C4-2B (cell line): ENCODE results near the gene CHD5.
"Not testable (repeated sequence)": the region's sequence is repeated elsewhere in the genome, so short reads cannot be mapped to it uniquely, and the experiment has no call there.

Source experiments
- H3K27ac ChIP-seq: fragments of 450-650 bp; 2 replicates; pipeline ENCODE4 v1.5.1; 2017
- ZFX ChIP-seq: fragments of 450-650 bp; IDR thresholded peaks from 2 replicates; pipeline ENCODE4 v1.6.1; 2017
- TF ChIP-seq, protein P1 (sequence below): fragments of 450-650 bp; conservative IDR thresholded peaks from 2 replicates; pipeline ENCODE4 v1.5.1; 2017; ENCODE audit warnings: mild to moderate bottlenecking

The CHD5 gene

DNA sequence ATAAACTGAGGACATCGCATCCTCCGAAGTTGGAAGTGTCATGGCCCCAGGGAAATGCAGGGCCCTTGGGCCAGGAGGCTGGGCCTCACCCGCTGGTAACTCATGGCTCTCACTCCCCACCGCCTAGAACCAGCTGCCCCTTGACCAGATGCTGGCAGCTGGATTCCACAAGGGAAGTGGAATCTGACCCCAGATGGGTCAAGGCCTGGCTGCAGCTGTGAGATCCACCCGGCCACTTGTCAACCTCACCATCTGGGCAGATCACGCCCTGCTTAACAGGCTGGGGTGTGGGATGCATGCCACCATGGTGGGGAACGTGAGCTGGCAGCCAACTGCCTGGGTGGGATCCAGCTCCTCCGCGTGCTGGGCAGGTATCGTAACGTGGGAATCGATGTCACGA lies 108.9 kb downstream of the CHD5 start:
- TF ChIP-seq, protein P1, sequence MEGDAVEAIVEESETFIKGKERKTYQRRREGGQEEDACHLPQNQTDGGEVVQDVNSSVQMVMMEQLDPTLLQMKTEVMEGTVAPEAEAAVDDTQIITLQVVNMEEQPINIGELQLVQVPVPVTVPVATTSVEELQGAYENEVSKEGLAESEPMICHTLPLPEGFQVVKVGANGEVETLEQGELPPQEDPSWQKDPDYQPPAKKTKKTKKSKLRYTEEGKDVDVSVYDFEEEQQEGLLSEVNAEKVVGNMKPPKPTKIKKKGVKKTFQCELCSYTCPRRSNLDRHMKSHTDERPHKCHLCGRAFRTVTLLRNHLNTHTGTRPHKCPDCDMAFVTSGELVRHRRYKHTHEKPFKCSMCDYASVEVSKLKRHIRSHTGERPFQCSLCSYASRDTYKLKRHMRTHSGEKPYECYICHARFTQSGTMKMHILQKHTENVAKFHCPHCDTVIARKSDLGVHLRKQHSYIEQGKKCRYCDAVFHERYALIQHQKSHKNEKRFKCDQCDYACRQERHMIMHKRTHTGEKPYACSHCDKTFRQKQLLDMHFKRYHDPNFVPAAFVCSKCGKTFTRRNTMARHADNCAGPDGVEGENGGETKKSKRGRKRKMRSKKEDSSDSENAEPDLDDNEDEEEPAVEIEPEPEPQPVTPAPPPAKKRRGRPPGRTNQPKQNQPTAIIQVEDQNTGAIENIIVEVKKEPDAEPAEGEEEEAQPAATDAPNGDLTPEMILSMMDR, result no peak
- TF ChIP-seq ZFX, result no peak
- H3K27ac ChIP-seq, result no peak overlapping the region

DNA sequence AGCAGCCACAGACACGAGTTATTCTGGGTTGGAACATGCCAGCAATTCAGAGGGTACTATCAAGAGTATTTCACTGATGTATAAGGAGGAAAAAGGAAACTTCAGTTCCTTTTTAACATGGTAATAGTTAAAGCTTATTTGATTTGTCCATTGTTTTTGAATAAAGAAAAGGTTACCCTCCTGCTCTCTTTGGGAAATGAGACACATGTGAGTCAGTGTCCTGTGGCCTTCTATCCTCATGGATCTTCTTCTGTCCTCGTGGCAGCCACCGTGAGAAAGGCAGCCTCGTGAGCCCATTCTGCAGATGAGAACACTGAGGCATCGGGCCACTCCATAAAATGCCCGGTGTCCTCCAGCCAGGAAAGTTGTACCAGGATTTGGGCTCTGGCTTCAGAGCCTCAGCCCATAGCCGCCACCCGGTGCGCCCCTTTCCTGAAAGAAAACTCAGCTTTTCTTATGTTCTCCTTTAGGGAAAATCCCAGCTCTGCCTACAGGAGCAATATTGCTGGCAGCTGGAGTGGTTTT lies 109.6 kb downstream of the CHD5 start:
- TF ChIP-seq ZFX, result no peak
- TF ChIP-seq, protein P1, result no peak
- H3K27ac ChIP-seq, result no peak overlapping the region

DNA sequence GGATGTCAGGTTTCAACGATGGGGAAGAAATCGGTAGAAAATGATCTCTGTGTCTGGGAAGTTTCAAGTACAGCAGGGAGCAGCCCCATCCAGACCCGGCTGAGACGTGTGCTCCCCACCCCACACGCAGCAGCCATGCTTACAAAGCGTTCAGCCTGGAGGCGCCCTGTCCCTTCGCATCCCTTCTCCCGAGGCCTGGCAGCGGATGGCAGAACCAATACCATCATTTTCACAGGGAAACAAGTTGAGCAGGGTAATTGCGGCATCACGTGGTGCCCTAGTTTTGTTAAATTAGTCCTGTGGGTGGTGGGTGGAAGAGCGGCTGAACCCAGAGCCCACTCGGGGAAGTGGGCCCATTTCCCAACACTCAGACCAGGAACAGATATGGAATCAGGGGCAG lies 110.5 kb downstream of the CHD5 start:
- no peak for TF ChIP-seq ZFX
- TF ChIP-seq, protein P1, result no peak
- H3K27ac ChIP-seq, result no peak overlapping the region

DNA sequence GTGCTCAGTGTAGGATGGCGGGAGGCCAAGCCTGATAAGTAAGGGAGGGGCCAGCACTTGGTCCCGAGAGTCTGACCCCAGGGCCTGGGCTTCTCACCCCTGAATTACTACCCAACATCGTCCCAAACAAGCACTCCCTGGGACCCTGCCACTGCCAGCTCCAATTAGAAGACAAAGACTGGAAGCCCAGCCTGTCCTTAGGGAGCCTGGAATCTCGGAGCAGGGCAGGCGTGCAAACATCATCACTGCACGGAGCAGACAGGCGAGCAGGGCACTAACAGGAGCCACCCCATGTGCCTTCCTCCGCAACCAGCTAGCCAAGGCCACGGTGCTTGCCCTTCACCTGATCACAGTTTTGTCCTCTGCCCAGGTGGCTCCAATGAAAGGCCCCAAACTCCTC lies 111.2 kb downstream of the CHD5 start:
- no peak for TF ChIP-seq ZFX
- TF ChIP-seq, protein P1, result no peak
- H3K27ac ChIP-seq, result no peak overlapping the region

DNA sequence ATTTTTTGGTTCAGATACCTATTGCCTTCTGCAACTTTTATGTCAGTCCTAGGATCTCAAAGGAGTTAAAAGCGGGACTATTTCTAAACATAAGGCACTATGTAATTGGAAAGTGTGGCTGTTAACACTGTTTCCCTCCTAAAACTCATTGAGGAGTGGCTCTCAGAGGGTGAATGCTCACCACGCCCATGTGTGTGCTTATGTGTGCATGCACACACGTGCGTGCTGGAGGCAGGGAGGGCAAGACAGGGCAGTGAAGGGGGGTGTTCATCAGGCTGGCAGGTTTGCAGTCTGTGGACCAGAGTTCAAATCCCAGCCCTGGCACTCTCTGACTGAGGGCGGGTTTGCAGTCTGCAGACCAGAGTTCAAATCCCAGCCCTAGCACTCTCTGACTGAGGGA lies 112.0 kb downstream of the CHD5 start:
- H3K27ac ChIP-seq, result no peak overlapping the region
- TF ChIP-seq ZFX, result no peak
- TF ChIP-seq, protein P1, result no peak

DNA sequence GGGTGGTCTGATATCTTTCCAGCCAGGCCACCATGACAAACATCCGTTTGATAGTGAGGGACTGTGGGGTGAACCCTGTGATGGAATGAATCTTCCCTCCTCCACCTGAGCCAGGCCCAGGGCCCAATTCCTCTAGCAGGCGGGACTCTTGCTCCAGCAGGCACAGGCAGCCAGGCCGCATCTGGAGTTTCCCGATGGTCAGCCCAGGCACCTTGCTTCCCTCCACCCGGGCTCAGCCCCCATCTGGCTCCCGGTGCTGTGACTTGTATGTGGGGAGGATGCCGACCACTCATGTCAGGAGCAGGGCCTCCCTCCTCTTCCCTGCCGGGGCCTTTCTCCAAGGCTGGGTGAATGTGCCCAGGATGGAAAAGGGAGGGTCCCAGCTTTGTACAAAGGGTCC lies 113.4 kb downstream of the CHD5 start:
- H3K27ac ChIP-seq, result no peak overlapping the region
- TF ChIP-seq, protein P1, result no peak
- TF ChIP-seq ZFX, result no peak

DNA sequence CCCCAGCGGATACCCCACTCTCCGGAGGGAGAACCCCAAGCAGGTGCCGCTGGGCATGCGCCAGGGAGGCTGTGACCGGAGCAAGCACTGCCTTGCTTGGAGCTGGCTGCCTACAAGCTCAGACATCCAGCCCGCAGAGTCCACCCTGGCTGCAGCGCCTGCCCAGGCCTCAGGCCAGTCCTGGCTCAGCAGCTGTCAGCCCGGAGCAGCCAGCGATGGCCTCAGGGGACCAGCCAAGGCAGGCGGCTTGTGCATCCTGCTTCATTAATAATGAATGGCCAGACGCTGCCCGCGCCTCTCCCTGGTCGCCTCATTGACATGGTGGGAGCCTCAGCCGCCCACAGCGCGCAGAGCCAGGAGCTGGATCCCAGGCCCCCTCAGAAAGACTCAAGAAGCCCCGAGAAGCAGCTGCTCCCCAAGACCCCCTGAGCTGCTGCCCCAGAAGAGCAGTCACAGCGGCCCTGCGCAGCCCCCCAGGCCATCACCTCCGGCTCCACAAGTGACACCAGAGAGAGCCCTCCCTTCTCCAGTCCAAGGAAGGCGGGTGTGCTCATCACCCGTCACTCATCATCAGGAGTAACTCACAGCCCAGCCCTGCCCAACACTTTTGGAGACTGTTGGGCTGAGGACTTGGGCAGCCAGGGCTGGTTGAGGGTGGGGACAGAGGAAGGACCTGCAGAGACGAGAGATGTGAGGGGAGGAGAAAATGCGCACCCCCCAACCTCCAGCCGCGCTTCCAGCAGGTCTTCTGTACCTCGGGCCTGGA lies 114.8 kb downstream of the CHD5 start:
- H3K27ac ChIP-seq, result no peak overlapping the region
- TF ChIP-seq ZFX, result no peak
- TF ChIP-seq, protein P1, result no peak

DNA sequence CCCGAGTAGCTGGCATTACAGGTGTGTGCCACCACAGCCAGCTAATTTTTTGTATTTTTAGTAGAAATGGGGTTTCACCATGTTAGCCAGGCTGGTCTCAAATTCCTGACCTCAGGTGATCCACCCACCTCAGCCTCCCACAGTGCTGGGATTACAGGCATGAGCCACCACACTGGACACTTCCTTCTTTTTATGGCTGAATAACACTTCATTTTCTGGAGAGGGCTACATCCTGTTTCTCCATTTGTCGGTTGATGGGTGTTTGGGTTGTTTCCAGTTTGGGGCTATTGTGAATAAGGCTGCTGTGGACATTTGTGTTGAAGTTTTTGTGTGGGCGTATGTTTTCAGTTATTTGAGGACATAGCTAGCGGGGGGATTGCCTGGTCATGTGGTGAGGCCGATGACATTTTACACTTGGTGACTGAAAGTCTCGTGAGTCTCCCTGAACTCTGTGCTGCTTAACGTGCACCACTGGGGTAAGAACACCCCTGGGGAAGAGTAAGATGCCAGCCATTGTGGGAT lies 116.5 kb downstream of the CHD5 start:
- H3K27ac ChIP-seq, result not testable (repeated sequence)
